NCI-H82 treated with DMSO at 0.1 percent for 48 hours (cell line): ENCODE measurements around the gene ZNF200.
"Not testable (repeated sequence)": the region's sequence is repeated elsewhere in the genome, so short reads cannot be mapped to it uniquely, and the experiment has no call there.

ENCODE experiments used
- DNase-seq: peaks from one replicate; lab custom pipeline; 2025; ENCODE audit not compliant: unreplicated experiment; lab: John Stamatoyannopoulos, UW

The ZNF200 gene

GRCh38 chr16:3252967-3253366, 18.0 kb upstream of the ZNF200 start:
- DNase-seq, result no peak

- no peak for DNase-seq
Observed at GRCh38 chr16:3249451-3249850, 14.5 kb upstream of the ZNF200 start.

GRCh38 chr16:3249020-3249419, 14.1 kb upstream of the ZNF200 start:
- DNase-seq, result no peak

GRCh38 chr16:3248596-3248995, 13.6 kb upstream of the ZNF200 start:
- no peak for DNase-seq

GRCh38 chr16:3246876-3247275, 11.9 kb upstream of the ZNF200 start:
- DNase-seq, result no peak

- DNase-seq, result no peak
Observed at GRCh38 chr16:3246002-3246401, 11.0 kb upstream of the ZNF200 start.

- DNase-seq, result no peak
Observed at GRCh38 chr16:3243882-3244281, 8.9 kb upstream of the ZNF200 start.

- DNase-seq, result no peak
Observed at GRCh38 chr16:3242709-3243108, 7.8 kb upstream of the ZNF200 start.

- DNase-seq, result no peak
Observed at GRCh38 chr16:3241761-3242160, 6.8 kb upstream of the ZNF200 start.

- DNase-seq, result peak; percentile 43
Observed at GRCh38 chr16:3235856-3236669, 1.1 kb upstream of the ZNF200 start.

GRCh38 chr16:3234543-3234856, 458 bp downstream of the ZNF200 start:
- no peak for DNase-seq

GRCh38 chr16:3223913-3224515, 10.9 kb downstream of the ZNF200 start:
- DNase-seq, result no peak

- no peak for DNase-seq
Observed at GRCh38 chr16:3220839-3221238, 14.1 kb downstream of the ZNF200 start.

GRCh38 chr16:3216263-3216640, 18.7 kb downstream of the ZNF200 start:
- DNase-seq, result no peak

- DNase-seq, result no peak
Observed at GRCh38 chr16:3215601-3216262, 19.2 kb downstream of the ZNF200 start.

GRCh38 chr16:3214904-3215600, 19.9 kb downstream of the ZNF200 start:
- no peak for DNase-seq

- no peak for DNase-seq
Observed at GRCh38 chr16:3212567-3212966, 22.4 kb downstream of the ZNF200 start.

- no peak for DNase-seq
Observed at GRCh38 chr16:3212006-3212405, 23.0 kb downstream of the ZNF200 start.

- no peak for DNase-seq
Observed at GRCh38 chr16:3207086-3207953, 27.6 kb downstream of the ZNF200 start.

- DNase-seq, result not testable (repeated sequence)
Observed at GRCh38 chr16:3205939-3206338, 29.0 kb downstream of the ZNF200 start.
